PC-3 (cell line): ENCODE results near the gene PEPD. TPM values are rescaled to one million over a fixed set of nuclear protein-coding genes. Genes with fewer than 3 reads are reported as not detected.

Experiments
- ATAC-seq: fragments of 200-7000 bp; cut with Tn5 transposase; 2 replicates; pipeline ENCODE4 v1.9.1; 2020; ENCODE audit warnings: mild to moderate bottlenecking, moderate library complexity
- BruUV-seq: library from RNA; stranded (reverse); fragments of 400-500 nt; replicated peaks from 2 replicates; lab custom pipeline; 2021; lab: Mats Ljungman, UMichigan
- CTCF ChIA-PET: fragments of 300-600 bp; sonication (Branson Sonifier 250); formaldehyde crosslinking; loops from one replicate; lab custom pipeline; 2022; ENCODE audit warnings: antibody characterized with exemption; lab: Charles Lee
- POLR2A ChIA-PET: fragments of 300-600 bp; sonication (Branson Sonifier 250); formaldehyde crosslinking; loops from one replicate; lab custom pipeline; 2022; ENCODE audit warnings: antibody characterized with exemption; ENCODE audit not compliant: unreplicated experiment; lab: Charles Lee
- DNase-seq: peaks from one replicate; pipeline ENCODE4 v3.0.0-alpha.2; 2015
- H2AFZ ChIP-seq: fragments of 300-600 bp; sonication (generic); 2 replicates; pipeline ENCODE4 v1.6.0; 2016; ENCODE audit warnings: antibody characterized with exemption, low read length
- H3F3A ChIP-seq: fragments of 300-600 bp; sonication (generic); one replicate; pipeline ENCODE4 v1.6.0; 2017; ENCODE audit warnings: antibody characterized with exemption, low read length, control low read depth, mild to moderate bottlenecking; ENCODE audit not compliant: unreplicated experiment
- H3K27ac ChIP-seq: fragments of 300-600 bp; sonication (generic); 2 replicates; pipeline ENCODE4 v1.5.1; 2016; ENCODE audit warnings: mild to moderate bottlenecking, low read length
- H3K27me3 ChIP-seq: fragments of 300-600 bp; sonication (generic); 2 replicates; pipeline ENCODE4 v1.6.1; 2016; ENCODE audit warnings: low read length, mixed read lengths
- H3K36me3 ChIP-seq: fragments of 300-600 bp; sonication (generic); 2 replicates; pipeline ENCODE4 v1.6.1; 2016; ENCODE audit warnings: low read depth, mixed run types, low read length, mixed read lengths
- H3K4me1 ChIP-seq: fragments of 300-600 bp; sonication (generic); 2 replicates; pipeline ENCODE4 v1.5.1; 2016; ENCODE audit warnings: low read length; ENCODE audit not compliant: insufficient read depth
- H3K4me2 ChIP-seq: fragments of 300-600 bp; sonication (generic); 2 replicates; pipeline ENCODE4 v1.6.0; 2016; ENCODE audit warnings: low read length
- H3K4me3 ChIP-seq: fragments of 300-600 bp; sonication (generic); 2 replicates; pipeline ENCODE4 v1.5.1; 2016; ENCODE audit warnings: mild to moderate bottlenecking, low read length, mixed read lengths
- H3K79me2 ChIP-seq: fragments of 300-600 bp; sonication (generic); 2 replicates; pipeline ENCODE4 v1.6.1; 2017; ENCODE audit warnings: low read length, mixed read lengths
- H3K9ac ChIP-seq: fragments of 300-600 bp; sonication (generic); 2 replicates; pipeline ENCODE4 v1.6.0; 2016; ENCODE audit warnings: mild to moderate bottlenecking, low read length
- H3K9me2 ChIP-seq: fragments of 300-600 bp; sonication (generic); replicated peaks from 2 replicates; pipeline ENCODE4 v1.6.1; 2016; ENCODE audit warnings: mixed run types, low read length, mixed read lengths
- H3K9me3 ChIP-seq: fragments of 300-600 bp; sonication (generic); 2 replicates; pipeline ENCODE4 v1.6.1; 2016; ENCODE audit warnings: low read length, mixed read lengths
- H4K20me1 ChIP-seq: fragments of 300-600 bp; sonication (generic); 2 replicates; pipeline ENCODE4 v1.6.1; 2016; ENCODE audit warnings: low read length, mixed read lengths
- EZH2 ChIP-seq: fragments of 300-600 bp; sonication (generic); IDR thresholded peaks from one replicate; pipeline ENCODE4 v1.6.1; 2017; ENCODE audit warnings: antibody characterized with exemption, mild to moderate bottlenecking, low read length; ENCODE audit not compliant: unreplicated experiment
- EZH2phosphoT487 ChIP-seq: fragments of 300-600 bp; sonication (generic); IDR thresholded peaks from 2 replicates; pipeline ENCODE4 v1.6.1; 2018; ENCODE audit warnings: mild to moderate bottlenecking, antibody characterized with exemption, low read length, borderline replicate concordance
- intact Hi-C: fragments of 100-400 bp; cut with micrococcal nuclease; formaldehyde crosslinking; loops from 2 replicates; pipeline ENCODE4 v1.9.0; 2023
- total RNA-seq: library from RNA; depleted of rRNA; stranded (reverse); fragments of >200 nt; gene quantifications from 2 replicates; pipeline ENCODE4 v1.2.3, GENCODE V29; 2014
- TF ChIP-seq, protein P1 (sequence below): fragments of 300-600 bp; sonication (generic); conservative IDR thresholded peaks from 2 replicates; pipeline ENCODE4 v1.5.1; 2017; ENCODE audit warnings: antibody characterized with exemption, low read depth, mild to moderate bottlenecking, low read length

Gene PEPD
- total RNA-seq, 1 experiment from 2014 or later, result 53.4 TPM

GRCh38 chr19:33355535-33355934, 166.1 kb downstream of the PEPD start:
- intact Hi-C loops, result no loop called here
- H3K36me3 ChIP-seq, result no peaks in the 10 kb centered on the region
- no peak overlapping the region for H3K27ac ChIP-seq
- BruUV-seq, result no TSS peak
- H3F3A ChIP-seq, result no peaks in the 10 kb centered on the region
- no peak overlapping the region for H2AFZ ChIP-seq
- H3K4me1 ChIP-seq, result no peaks in the 10 kb centered on the region
- no peaks in the 10 kb centered on the region for H4K20me1 ChIP-seq
- no peak overlapping the region for H3K4me2 ChIP-seq
- POLR2A ChIA-PET, result no interaction called here
- TF ChIP-seq EZH2phosphoT487 (no peak), EZH2 (no peak)
- TF ChIP-seq, protein P1, sequence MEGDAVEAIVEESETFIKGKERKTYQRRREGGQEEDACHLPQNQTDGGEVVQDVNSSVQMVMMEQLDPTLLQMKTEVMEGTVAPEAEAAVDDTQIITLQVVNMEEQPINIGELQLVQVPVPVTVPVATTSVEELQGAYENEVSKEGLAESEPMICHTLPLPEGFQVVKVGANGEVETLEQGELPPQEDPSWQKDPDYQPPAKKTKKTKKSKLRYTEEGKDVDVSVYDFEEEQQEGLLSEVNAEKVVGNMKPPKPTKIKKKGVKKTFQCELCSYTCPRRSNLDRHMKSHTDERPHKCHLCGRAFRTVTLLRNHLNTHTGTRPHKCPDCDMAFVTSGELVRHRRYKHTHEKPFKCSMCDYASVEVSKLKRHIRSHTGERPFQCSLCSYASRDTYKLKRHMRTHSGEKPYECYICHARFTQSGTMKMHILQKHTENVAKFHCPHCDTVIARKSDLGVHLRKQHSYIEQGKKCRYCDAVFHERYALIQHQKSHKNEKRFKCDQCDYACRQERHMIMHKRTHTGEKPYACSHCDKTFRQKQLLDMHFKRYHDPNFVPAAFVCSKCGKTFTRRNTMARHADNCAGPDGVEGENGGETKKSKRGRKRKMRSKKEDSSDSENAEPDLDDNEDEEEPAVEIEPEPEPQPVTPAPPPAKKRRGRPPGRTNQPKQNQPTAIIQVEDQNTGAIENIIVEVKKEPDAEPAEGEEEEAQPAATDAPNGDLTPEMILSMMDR, result no peak
- no peaks in the 10 kb centered on the region for H3K9me3 ChIP-seq
- no peaks in the 10 kb centered on the region for H3K27me3 ChIP-seq
- H3K4me3 ChIP-seq, result no peak overlapping the region
- no peaks in the 10 kb centered on the region for H3K79me2 ChIP-seq
- no peak overlapping the region for H3K9ac ChIP-seq
- no peaks in the 10 kb centered on the region for H3K9me2 ChIP-seq
- ATAC-seq (no peak), DNase-seq (no peak)
- CTCF ChIA-PET, result no interaction called here

GRCh38 chr19:33350538-33351309, 170.9 kb downstream of the PEPD start:
- BruUV-seq, result no TSS peak
- no peaks in the 10 kb centered on the region for H3K79me2 ChIP-seq
- H3K4me1 ChIP-seq, result no peaks in the 10 kb centered on the region
- H3K27me3 ChIP-seq, result peaks cover 27% of the 10 kb centered on the region
- H3K27ac ChIP-seq, result no peak overlapping the region
- H3K9ac ChIP-seq, result no peak overlapping the region
- no peak overlapping the region for H2AFZ ChIP-seq
- no peak overlapping the region for H3K4me3 ChIP-seq
- no peaks in the 10 kb centered on the region for H4K20me1 ChIP-seq
- H3K36me3 ChIP-seq, result no peaks in the 10 kb centered on the region
- no peaks in the 10 kb centered on the region for H3K9me3 ChIP-seq
- H3K4me2 ChIP-seq, result no peak overlapping the region
- POLR2A ChIA-PET, result no interaction called here
- ATAC-seq, result no peak
- CTCF ChIA-PET, result no interaction called here
- no peaks in the 10 kb centered on the region for H3K9me2 ChIP-seq
- H3F3A ChIP-seq, result no peaks in the 10 kb centered on the region
- TF ChIP-seq, protein P1, result no peak
- TF ChIP-seq EZH2 (no peak), EZH2phosphoT487 (no peak)
- peak; percentile 31 for DNase-seq
- intact Hi-C loops, result no loop called here
